22Rv1 (cell line): ENCODE data around the gene MYO15B.

Source experiments
- CTCF ChIP-seq: fragments of 450-650 bp; IDR thresholded peaks from 2 replicates; pipeline ENCODE4 v1.5.1; 2017; ENCODE audit warnings: mild to moderate bottlenecking
- ZFX ChIP-seq: fragments of 450-650 bp; IDR thresholded peaks from 2 replicates; pipeline ENCODE4 v1.6.1; 2017; ENCODE audit warnings: antibody characterized with exemption, borderline replicate concordance

GRCh38 chr17:75592348-75593020 lies 4.9 kb downstream of the MYO15B start:
- TF ChIP-seq CTCF = no peak
- no peak for TF ChIP-seq ZFX
